Myocyte (in vitro differentiated cells): ENCODE data around the gene NDFIP1. TPM values are rescaled to one million over a fixed set of nuclear protein-coding genes. Genes with fewer than 3 reads are reported as not detected.

Source experiments
- DNase-seq: peaks from one replicate; pipeline ENCODE4 v3.0.0-alpha.2; 2012; ENCODE audit warnings: low read depth
- total RNA-seq: library from RNA; depleted of rRNA; stranded (reverse); fragments of >200 nt; gene quantifications from 2 replicates; pipeline ENCODE4 v1.2.3, GENCODE V29; 2014

Gene NDFIP1
- total RNA-seq, 1 donor from 2014 or later = 59.8 TPM

GRCh38 chr5:142091012-142091411 lies 17.6 kb upstream of the NDFIP1 start:
- DNase-seq = no peak

DNA sequence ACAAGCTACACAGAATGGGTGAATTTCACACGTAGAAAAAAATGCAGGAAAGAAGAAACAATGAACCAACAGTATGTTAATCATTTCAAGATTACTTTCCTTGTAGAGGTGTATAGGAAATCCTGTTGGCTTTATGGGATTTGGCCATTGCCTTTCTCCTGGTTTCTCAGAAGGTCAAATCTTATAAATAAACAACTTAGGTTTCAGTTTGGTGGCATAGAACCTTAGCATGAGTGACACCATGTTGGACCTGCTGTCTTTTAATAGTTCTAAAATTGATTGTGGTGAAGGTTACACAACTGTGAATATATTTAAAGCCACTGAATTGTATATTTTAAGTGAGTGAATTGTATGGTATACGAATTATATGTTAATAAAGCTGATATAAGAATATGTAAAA lies 16.7 kb upstream of the NDFIP1 start:
- DNase-seq = no peak

DNA sequence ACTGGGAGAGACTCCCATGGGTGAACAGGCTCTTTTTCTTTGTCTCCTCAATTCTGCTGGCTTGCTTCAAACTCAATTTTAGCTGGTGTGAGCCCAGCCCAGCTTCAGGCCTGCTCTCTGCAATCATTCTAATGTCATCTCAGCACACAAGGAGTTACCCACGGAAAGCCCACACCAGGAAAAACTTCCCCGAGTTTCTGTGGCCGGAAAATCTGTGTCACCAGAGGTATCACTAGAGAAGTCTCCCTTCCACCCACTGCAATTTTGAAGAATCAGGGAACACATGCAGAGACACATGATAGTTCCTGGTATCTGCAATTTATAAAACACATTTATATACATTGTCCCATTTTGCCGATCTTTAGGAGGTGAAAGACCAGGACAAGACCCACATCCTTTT lies 13.5 kb upstream of the NDFIP1 start:
- no peak for DNase-seq

DNA sequence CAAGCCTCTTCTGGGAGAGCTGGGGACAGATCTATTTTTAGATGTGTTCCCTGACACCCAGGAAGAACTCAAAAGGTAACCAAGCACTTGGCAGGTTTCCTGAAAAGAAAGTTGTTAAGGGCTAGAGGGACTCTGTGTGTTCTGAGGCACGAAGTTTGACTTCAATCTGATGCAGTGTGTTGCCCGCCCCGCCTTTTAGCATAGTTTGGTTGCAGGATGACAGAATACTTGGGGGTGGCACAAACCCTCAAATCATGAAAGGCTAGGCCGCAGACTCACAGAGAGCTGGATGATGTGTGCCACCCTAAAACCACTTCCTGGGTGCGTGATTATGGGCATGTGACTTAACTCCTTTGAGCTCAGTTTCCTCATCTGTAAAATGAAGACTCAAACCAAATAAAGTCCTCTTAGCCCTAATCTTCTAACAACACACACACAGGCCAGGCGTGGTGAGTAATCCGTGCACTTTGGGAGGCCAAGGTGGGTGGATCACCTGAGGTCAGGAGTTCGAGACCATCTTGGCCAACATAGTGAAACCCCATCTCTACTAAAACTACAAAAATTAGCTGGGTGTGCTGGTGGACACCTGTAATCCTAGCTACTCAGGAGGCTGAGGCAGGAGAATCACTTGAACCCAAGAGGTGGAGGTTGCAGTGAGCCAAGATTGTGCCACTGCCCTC lies 12.8 kb upstream of the NDFIP1 start:
- no peak for DNase-seq

DNA sequence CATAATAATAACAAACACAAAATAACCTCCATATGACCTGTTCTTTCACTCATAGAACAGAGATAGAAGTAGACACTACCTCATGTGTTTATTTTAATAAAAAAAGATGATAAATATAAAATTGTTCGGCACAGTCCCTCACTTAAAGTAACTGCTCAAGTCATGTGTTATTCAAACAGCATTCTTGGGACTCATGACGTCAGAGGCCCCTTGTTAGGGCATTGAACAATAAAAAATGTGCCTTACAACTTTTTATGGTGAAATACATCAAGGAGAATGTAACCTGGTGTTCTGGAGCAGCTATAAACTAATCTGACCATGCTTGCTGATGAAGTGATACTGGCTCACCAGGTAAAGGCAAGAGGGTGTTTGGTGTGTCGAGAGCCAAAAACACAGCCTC lies 12.2 kb upstream of the NDFIP1 start:
- DNase-seq = no peak

- no peak for DNase-seq
Observed at GRCh38 chr5:142097681-142098080, 10.9 kb upstream of the NDFIP1 start.

DNA sequence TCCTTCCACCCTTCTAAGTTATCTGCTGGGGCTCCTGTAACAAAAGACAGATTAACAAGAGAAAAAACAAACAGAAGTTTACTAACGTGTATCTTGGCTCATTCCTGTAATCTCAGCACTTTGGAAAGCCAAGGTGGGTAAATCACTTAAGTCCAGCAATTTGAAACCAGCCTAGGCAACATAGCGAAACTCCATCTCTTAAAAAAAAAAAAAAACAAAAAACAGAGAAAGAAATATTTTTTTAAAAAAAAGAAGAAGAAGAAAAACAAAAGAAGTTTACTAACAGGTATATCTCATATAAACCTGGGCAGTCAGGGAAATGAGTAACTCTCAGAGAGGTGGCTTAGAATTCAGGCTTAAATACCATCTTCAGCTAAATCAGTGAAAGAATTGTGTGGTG lies 10.3 kb upstream of the NDFIP1 start:
- no peak for DNase-seq

GRCh38 chr5:142098931-142099330 lies 9.6 kb upstream of the NDFIP1 start:
- DNase-seq = no peak

DNA sequence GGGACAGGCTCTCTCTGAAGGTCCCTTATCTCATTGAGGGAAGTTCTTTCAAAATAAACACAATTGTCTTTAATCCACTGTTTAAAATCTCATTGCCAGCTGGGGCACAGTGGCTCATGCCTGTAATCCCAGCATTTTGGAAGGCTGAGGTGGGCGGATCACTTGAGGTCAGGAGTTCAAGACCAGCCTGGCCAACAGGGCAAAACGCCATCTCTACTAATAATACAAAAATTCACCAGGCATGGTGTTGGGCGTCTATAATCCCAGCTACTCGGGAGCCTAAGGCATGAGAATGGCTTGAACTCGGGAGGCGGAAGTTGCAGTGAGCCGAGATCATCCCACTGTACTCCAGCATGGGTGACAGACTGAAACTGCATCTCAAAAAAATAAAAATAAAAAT lies 8.3 kb upstream of the NDFIP1 start:
- DNase-seq = no peak

DNA sequence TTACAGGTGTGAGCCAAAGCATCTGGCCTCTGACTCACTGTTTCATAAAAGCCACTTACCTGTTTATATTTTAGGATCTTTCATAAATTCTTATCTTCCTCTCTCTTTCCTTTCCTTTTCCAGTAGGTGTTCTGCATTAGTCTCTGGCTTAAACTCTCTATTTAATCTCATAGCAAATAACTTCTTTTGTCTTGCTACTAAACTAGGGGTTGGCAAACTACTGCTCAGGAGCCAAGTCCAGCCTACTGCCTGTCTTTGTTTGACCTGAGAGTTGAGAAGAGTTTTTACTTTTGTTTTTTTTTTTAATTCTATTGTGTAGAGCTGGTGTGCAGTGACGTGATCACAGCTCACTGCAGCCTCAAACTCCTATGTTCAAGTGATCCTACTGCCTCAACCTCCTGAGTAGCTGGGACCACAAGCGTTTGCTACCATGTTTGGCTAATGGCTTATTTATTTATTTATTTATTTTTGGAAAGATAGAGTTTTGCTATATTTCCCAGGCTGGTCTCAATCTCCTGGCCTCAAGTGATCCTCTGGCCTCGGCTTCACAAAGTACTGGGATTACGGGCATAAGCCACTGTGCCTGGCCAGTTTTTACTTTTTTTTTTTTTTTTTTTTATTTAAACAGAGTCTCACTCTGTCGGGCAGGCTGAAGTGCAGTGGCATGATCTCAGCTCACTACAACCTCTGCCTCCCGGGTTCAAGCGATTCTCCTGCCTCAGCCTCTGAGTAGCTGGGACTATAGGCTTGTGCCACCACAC lies 5.4 kb upstream of the NDFIP1 start:
- no peak for DNase-seq

DNA sequence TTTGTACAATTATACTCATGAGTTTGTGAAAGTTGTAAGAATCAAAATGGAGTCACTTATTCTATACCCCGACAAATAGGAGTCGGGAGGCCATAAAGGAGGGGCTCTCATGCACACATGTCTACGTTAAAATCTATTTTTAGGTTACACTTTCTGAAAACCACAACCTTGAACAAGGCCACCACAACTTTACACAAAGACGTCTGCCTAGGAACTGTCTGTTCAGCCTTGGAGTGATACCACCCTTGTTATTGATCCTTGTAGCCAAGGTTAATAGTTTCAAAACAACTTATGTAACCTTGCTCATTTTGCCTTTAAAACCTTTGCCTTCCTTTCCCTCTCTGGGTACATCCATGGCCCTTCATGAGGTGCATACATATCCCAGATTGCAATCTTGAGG lies 4.1 kb upstream of the NDFIP1 start:
- DNase-seq = no peak

GRCh38 chr5:142106061-142106460 lies 2.5 kb upstream of the NDFIP1 start:
- DNase-seq = no peak

DNA sequence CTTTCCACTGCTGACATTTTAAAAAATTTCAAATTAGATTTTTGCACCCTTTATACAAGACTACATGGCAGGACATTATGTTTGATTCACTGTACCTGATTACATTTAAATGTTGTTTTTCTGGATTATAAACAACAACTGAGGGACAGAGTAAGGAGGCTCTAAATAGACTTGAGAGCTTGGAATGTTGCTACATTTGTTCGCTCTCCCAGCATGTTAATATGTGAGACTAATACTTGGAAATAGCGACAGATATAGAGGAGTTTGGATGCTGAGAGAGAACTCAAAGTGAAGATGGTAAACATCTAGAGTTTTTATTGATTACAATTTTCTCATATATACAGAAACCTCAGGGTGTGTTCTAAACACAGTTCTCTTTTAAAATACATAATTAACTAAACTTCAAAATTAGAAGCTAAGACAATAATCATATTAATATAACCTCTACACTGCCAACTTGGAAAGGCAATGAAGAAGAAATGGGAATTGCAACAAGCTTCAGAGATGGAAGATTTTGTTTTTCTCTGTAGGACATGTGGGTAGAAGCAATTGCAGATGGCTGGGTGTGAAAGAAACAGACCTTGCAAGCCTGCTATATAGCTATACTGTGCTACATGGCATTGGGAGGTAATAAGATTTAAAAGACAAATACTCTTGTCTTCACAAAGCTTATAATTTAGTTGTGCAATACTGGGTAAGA lies 1.4 kb upstream of the NDFIP1 start:
- peak; percentile 9 for DNase-seq

DNA sequence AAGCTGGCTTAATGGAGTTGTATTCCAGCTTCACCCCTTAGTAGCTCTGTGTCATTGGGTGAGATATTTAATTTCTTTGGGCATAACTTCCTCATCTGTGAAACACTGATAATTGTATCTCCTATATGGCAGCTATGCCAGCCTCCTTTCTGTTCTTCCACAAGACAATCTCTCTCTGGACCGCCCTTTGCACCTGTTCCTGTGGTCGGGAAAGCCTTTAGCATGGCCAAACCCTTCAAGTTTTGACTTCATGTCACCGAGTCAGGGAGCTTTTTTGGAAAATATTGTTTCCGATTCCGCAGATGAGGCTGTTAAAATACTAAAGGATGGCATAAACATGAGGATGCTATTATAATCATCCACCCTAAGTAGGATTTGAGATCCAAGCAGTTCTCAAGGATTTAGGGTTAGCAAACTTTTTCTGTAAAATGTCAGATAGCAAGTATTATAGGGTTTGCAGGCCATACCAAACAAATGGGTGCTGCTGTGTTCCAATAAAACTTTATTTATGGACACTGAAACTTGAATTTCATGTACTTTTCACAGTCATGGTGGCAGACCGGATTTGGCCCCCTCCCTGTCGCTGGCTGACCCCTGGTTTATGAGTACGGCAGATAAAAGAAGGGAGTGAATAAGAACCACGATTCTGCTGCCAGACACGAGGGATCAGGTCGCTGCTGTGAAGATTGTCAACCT lies 695 bp upstream of the NDFIP1 start:
- DNase-seq = peak; percentile 70

DNA sequence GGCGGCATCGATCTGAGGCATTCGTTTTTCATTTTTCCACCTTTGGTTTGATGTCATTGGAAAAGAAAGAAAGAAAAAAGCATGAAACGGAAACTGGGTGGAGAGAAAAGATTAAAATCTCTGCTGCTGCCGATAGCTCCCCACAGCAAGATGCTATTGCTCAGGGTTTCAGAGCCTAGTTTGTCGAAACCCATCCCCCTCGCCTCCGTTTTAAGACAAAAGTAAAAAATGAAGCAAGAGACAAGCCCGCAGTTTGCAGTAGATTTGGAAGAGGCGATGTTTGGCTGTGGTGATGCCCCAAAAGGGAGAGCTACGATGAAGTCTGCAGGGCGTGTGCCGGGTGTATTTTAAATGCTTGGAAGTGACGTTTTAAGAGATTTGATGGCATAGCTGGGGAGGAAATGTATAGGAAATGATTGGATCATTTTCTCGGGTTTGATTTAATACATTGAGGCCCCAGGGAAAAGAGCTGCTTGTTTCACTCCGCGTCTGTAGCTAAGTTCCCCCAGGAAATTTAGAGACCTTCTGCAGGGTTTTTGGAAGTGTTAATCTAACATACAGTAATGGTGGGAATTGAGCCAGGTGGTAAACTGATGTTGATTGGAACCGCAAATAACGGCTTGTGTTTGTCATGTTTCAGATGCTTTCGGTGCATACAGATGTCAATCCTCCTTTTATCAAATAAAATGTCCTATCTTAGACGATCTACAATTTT lies 909 bp downstream of the NDFIP1 start:
- DNase-seq = peak; percentile 36

GRCh38 chr5:142110046-142110531 lies 1.5 kb downstream of the NDFIP1 start:
- DNase-seq = peak; percentile 46

- DNase-seq = no peak
Observed at GRCh38 chr5:142110988-142111687, 2.6 kb downstream of the NDFIP1 start.

GRCh38 chr5:142114687-142115086 lies 6.1 kb downstream of the NDFIP1 start:
- no peak for DNase-seq

DNA sequence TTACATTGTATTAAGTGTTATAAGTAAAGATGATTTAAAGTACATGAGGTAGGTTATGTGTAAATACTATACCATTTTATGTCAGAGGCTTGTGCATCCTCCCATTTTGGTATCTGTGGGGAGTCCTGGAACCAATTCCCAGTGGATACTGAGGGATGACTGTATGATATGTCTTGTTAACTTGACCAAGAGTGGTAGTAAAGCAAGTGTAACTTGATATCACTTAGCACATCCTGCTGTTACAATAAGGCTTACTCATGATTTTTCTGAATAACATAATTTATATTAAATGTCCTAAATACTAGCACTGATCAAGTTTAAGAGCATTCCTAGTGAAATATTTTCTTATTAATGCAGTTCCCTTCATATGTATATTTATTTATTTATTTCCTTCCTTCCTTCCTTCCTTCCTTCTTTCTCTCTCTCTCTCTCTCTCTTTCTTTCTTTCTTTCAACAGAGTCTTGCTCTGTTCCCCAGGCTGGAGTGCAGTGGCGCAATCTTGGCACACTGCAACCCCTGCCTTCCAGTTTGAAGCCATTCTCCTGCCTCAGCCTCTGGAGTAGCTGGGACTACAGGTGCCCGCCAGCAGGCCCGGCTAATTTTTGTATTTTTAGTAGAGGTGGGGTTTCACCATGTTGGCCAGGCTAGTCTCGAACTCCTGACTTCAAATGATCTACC lies 7.5 kb downstream of the NDFIP1 start:
- peak; percentile 17 for DNase-seq
